GM18868 (cell line): ENCODE results near the gene LINC01488.

Experiments
- ATAC-seq: cut with Tn5 transposase; IDR thresholded peaks from one replicate; pipeline ENCODE4 v1.9.1; 2021; ENCODE audit warnings: mild to moderate bottlenecking, moderate library complexity; ENCODE audit not compliant: unreplicated experiment

LINC01488 gene

DNA sequence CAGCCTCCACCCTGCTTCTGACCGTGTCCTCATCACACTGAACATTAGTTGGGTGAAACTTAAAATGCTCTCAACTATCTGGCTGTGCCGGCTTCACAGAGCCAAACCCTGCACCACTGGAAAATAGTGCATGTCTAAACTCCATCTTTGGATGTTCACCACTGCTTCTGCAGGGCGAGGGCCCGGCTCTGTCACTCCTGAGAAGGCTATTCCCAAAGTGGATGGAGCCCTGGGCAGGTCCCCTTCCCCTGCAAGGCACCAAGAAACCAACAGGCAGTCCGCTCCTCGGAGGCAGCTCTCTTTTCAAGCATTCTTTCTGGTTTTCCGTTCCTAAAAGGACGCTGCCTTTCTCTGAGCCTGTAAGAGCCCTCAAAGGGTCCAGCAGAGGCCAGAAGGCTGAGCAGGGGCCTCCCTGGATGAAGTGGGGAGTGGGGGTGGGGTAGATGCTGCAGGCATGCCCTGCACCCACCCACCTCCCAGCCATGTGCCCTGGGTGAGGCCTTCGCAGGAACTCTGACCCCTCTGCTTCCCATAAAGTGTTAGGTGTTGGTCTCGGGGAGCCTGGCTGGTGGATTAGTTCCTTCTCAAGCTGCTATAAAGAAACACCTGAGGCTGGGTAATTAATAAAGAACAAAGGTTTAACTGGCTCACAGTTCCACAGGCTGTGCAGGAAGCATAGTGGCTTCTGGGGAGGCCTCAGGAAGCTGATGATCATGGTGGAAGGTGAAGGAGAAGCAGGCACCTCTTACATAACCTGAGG lies 23.3 kb downstream of the LINC01488 start:
- ATAC-seq, result no peak

DNA sequence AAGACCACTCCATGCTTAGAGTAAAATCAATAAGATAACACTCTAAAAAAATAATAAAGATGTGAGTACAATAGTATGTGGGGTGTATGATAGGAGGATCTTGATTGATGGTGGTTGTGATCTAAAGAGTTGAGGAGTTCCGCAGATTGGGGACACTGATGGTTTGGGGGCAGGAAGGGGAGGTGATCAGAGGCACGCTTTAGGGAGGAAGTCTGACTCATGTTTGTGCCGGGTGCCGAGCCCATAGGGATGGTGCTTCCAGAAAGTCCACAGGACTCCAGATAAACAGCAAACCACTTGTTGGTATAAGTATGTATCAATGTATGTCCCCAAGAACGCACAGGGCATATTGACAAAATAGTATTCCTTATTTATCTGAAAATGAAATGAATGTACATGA lies 27.5 kb downstream of the LINC01488 start:
- no peak for ATAC-seq

DNA sequence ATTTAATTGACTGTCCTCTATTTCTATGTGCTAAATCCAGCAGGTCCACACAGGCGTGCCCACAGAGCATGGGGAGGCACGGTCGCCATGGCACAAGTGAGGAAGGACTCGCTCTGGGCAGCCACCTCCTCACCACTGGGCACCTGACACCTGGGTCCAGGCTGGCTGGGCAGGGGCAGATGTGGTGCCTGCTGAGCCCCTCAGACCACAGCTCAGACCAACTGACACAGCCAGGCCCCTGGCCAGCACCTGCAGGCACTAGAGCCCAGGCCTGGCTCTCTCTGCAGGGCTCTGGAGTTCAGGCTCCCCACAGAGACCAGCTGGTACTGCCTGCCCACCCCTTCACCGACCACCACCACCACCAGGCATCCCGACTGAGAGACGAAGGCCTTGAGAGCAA lies 27.9 kb downstream of the LINC01488 start:
- no peak for ATAC-seq

DNA sequence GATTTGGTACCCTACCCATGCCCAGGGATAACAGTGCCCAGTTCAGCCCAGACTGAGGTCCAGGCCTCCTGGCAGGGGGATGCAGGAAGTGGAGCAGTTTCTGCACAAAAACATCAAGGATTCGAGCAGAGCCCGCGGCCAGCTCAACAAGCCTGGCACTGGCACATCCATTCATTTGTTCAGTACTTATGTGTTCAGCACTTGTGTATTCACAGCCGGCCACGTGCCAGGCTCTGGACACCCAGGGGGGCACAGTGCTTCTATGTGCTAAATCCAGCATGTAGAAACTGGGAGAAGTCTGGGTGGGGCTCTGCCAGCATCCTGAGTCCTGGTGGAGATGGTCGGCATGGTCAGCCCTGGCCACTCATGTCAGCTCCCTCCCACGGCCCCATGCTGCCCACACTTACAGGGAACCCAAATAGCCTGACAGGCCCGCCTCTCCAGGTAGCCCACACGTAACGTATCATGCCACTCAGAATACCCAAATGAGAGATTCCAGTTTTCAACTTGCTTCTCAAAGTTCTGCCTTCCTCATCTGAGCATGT lies 28.5 kb downstream of the LINC01488 start:
- ATAC-seq, result no peak

DNA sequence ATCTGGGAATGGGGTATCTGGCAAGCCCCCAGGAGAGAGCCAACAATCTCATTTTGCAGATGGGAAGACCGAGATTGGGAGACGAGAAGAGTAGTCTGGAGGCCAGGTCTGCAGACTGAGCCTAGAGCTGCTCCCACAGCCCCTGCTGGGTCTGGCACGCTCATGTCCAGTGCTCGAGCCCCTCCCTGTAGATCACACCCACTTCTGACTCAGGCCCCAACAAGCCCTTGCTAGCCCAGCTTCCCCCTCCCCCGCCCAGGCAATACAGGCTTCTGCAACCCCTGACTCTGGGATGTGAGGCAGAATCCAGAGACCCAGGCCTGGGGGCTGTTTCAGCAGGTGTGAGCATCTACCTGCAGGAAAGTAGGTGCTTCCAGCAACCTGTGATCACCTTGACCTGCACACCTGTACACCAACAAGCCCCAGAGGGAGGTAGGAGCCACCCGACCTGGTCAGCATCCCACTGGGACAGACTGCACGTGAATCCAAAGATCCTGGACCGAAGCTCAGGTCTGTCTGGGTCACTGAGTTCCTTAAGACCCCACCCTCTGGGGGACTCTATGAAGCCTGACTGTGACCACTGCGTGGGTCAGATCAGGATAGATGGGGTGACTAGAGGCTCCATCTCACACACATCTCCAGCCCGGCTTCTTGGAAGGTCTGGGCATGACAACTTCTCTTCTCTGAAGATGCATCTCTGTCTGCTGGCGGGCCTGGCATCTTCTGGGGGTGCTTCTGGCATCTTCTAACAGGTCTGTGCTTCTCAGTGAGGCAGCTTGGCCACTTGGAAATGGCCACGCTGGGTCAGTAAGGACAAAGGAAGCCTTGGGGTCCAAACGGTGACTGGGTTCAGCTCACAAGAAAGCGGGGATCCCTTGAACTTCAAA lies 29.3 kb downstream of the LINC01488 start:
- ATAC-seq, result no peak

DNA sequence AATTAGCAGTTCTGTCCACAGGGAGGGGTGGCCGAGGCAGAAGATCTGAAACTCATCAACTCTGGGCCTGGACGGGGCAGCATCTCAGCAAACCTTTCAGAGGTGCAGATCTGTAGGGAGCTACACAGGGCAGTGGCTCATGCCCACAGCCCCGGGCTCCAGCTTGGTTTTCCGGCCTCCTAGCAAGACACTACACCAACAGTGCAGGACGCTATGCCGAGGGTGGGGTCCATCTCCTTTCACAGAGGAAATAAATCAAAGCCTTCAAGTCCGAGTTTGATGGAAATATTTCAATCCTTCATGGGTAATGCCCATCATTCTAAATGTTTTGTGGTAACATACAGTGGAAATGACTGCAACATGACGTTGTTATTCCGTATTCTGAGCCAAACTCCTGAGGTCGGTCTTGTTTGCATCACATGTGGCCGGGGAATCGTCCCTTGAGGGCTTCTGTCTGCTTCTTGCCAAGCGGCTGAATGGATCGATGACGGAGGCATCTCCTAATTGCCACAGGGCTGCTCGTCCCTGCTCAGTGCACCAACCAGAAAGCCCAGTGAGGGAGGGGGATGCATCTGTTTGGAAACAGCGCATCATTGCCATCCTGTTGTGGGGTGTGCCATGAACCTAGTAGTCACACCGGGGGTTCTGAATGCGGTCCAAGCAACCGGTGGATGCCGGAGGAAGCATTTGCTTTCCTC lies 30.0 kb downstream of the LINC01488 start:
- no peak for ATAC-seq

DNA sequence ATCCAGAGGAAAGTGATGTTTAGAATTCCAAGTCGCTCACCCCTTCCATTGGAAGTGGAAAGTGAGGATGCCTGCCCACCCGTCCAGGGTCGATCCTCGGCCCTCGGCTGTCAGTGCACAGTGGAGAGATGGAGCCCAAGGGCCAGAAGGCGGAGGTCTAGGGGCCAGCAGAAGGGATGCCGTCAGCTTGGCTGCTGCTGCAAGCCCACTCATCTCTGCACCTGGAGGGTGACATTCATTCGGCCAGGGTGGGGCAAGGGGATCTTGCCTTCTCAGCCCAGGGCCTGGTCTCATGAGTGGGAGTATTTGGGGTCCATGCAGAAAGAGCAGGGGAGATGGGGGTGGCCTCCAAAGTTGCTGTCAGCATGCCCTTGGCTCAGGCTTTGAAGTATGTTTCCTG lies 30.7 kb downstream of the LINC01488 start:
- no peak for ATAC-seq

DNA sequence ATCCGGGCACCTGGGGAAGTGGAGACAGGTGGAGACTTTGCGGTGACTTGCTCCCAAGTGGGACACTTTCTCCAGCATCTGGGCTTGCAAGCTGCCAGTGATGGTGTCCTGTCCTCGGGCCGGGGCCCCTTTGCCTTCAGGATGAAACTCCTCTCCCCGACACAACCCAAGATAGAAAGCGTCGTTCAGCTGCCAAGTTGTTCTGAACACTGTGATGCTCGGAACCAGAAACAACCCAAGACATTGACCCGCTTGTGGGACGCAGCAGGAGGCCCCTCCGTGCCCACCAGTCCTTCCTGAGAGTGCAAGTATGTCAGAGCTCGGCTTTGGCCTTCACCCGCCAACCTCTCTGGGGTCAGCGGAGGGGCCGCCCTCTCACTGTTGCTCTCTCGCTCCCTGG lies 31.3 kb downstream of the LINC01488 start:
- no peak for ATAC-seq

DNA sequence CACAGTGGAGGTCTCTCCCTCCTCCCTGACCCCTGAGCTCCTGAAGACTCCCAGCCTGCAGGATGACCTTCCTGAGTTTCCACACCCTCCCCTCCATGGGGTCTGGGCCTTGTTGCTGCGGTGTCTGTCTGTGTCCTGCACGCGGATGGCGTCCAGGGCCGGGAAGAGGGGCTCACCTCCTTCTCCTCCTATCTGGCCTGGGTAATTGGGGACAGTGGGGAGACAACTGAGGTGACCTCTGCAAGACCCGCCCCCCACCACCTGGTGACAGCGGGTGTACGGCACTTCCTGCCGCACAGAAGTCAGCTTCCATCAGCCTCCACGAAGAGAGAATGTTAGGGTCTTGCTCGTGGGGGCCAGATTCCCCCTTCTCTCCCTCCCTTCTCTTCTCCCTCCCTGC lies 31.7 kb downstream of the LINC01488 start:
- ATAC-seq, result no peak

DNA sequence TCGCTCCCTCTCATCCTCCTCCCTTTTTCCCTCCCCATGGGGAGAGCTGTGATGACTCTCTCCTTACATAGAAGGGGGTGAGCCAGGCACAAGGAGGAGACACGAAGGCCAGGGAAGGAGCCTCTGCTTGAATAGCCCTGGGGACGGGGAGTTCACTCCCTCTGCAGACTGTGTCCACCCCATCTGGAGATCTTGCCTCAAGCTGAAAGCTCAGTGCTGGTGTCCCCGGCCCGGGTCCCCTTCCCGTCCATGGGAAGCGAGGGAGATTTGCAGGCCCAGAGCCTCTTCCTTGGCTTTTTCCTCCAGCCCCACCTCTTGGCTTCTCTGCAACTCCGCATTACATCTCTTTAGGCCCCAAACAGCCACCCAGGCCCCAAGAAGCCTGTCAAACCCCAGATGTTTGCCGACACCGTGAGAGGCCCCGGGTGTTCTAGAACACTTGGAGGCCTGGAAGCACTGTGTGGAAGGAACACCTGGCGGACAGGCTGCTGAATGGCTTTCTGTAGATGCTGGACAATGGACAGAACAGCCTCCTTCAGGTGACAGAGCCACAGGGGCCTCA lies 32.3 kb downstream of the LINC01488 start:
- no peak for ATAC-seq

DNA sequence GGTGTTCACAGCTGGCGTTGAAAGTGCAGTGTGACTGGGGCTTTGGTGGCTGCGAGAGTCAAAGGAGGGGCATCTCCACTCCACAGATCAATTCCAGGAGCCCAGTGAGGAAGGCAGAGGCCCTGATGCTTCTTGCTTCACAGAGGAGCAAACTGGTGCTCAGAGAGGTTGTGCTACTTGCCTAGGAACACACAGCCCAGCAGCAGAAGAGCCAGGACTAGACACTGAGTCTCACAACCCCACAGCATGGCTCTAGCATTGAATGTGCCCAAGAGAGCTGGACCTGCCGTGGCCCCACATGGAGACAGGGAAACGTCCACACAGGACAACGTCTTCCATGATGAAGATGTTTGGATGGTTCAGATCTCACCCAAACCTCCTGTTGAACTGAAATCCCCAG lies 33.3 kb downstream of the LINC01488 start:
- ATAC-seq, result no peak

DNA sequence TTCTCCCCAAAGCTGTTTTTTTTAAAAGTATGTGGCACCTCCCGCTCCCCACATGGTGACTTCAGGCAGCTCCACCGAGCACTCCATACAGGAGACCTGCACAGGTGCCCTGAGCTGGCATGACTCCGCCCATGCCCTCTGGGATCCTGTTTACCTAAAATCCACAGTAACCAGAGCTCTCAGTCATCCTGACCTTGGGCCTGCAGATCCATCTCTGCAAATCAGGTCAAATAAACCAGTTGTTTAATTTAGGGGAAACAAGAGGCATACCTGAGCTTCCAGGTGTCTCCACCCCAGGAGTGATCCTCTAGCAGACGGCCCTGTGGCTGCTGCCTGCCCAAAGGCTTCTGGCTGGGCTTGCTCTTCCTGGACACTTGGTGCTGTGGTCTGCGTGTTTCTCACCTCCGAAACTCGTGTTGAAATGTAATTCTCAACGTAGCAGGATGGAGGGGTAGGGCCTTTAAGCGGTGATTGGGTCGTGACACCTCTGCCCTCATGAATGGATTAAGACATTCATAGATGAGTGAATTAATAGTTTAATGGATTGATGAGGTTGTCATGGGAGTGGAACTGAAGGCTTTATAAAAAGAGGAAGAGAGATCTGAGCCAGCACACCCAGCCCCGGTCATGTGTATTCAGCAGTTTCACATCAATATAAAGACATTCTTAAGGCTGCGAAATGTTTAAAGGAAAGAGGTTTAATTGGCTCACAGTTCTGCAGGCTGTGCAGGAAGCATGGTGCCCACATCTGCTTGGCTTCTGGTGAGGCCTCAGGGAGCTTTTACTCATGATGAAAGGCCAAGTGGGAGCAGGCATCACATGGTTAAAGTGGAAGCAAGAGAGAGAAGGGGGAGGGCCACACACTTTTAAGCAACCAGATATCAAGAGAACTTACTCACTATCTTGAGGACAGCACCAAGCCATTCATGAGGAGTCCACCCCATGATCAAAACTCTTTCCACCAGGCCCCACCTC lies 34.1 kb downstream of the LINC01488 start:
- no peak for ATAC-seq

DNA sequence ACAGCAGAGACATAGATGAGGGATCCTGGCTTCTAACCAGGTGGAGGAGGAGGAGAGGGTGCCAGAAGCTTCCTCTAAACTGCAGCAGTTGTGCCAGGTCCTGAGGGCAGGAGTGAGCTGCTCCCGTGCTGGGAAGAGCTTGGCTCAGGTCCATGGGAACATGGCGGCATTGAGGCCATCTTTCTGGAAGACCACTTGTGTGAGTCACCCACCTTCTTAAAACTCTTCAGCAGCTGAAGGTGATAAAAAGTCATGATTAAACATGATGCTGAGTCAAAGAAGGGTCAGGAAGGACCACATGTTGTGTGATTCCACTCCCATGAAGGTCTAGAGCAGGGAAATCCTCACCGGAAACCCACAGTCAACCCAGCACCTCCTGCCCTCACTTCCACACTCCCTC lies 35.1 kb downstream of the LINC01488 start:
- ATAC-seq, result no peak

DNA sequence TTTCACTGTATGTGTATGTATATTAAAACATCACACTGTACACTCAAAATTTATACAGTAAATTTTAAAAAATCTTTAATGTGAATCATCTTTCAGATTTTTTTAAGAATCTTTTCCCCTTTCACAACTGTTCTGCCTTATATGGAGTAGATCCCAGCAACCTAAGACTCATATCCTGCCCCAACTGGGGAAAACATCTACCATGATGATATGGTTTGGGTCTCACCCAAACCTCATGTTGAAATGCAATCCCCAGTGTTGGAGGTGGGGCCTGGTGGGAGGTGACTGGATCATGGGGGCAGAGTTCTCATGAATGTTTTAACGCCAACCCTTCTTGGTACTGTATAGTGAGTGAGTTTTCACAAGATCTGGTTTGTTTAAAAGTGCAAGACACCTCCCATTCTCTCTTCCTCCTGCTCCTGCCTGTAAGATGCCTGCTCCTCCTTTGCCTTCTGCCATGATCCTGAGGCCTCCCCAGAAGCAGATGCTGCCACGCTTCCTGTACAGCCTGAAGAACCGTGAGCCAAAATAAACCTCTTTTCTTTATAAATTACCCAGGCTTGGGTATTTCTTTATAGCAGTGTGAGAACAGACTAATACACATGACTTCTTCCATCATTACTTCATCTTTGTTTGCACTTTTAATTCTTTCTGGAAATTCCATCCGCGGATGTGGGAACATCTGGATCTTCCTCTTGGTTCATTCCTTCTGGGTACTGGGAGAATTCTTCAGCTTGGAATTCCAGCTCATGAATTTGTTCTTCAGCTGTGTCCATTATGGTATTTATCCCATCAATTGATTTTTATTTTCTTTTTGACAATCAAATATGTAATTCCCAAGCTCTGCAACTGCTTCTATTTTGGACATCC lies 36.9 kb downstream of the LINC01488 start:
- ATAC-seq, result no peak

DNA sequence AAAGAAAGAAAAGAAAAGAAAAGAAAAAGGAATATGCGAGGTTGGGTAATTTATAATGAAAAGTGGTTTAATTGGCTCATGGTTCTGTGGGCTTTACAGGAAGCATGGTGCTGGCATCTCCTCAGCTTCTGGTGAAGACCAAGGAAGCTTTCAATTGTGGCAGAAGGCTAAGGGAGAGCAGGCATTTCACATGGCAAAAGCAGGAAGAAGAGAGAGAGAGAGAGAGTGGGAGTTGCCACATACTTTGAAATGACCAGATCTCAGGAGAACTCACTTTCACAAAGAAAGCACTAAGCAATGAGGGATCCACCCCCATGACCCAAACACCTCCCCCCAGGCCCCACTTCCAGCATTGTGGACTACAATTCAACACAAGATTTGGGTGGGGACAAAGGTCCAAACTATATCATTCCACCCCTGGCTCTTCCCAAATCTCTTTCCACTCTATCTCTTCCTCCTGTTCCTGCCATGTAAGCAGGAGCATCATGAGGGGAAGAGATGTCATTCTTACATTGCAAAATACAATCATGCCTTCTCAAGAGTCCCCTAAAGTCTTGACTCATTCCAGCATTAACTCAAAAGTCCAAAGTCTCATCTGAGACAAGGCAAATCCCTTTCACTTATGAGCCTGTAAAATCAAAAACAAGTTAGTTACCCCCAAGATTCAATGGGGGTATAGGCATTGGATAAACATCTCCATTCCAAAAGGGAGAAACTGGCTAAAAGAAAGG lies 38.9 kb downstream of the LINC01488 start:
- ATAC-seq, result no peak

DNA sequence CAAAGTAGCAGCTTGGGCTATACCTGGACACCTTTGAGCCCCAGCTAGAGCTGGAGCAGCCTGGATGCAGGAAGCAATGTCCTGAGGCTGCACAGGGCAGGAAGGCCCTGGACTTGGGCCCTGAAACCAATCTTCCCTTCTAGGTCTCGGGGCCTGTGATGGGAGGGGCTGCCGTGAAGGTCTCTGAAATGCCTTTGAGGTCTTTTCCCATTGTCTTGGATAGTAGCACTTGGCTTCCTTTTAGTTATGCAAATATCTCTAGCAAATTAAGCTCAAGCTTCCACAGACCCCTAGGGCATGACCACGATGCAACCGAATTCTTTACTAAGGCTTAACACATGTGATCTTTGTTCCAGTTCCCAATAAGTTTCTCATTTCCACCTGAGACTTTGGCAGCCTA lies 40.0 kb downstream of the LINC01488 start:
- no peak for ATAC-seq

DNA sequence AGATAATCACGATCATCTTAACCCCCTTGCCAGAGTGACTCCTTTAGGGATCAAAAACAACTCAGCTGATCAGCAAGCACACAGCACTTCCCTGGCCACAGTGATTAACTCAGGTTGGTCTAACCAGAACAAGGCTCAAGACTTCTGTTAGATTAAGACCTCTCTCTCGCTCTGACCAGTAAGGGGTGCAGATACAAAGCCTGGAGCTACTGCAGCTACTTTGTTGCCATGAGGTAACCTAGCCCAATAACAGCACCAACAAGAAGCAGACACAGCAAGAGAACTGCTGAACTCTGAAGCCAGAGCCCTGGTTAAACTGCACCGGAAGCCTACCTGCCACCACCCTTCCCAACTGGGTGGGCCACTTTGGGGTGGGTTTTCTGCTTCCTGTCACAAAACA lies 42.0 kb downstream of the LINC01488 start:
- ATAC-seq, result no peak

DNA sequence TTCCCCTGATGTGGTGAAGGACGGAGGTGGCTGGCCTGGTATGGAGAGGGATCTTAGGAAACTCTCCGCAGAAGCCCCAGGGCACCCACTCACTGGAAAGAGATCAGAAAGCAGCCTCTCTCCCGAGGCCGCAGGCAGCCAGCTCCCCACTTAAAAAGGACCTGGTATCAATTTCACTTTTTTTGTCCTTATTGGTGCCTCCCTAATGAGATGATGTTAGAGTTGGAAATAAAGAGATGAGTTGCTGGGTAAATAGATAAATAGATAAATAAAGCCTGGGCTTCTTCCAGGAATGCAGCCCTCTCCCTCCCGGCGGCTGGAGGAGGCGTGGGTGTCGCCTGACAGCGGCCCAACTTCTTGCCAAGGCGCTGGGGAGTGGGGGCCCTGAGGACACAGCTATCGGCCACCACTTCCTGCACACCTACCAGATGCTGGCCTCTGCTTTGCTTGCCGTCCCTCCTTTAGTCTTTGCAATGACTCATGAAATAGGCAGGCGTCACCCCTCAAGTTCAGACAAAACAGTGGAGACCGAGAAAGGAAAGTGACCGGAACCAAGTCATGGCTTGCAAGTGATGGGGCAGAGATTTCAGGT lies 42.9 kb downstream of the LINC01488 start:
- ATAC-seq, result no peak
